Measurements from ENCODE around the gene CABCOCO1.
"Not testable (repeated sequence)": the region's sequence is repeated elsewhere in the genome, so short reads cannot be mapped to it uniquely, and the experiment has no call there.

The CABCOCO1 gene

DNA sequence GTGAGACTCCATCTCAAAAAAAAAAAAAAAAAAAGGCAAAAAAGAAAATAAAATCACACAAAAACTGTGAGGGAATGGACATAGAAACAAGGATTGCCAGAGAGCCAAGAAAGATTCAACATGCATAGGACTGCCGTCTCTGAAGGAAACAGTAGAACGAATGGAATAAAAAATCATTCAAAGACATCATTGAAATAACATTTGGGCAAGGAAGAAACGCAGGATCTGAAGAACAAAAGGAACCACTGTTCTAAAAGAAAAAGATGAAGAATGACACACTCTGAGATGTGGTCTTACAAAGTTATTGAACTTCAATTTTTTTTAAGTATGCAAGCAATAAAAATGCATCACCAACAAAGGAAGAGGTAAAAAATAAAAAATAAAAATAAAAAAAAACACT lies 57.2 kb downstream of the CABCOCO1 start:
- DNase-seq, result no peak

DNA sequence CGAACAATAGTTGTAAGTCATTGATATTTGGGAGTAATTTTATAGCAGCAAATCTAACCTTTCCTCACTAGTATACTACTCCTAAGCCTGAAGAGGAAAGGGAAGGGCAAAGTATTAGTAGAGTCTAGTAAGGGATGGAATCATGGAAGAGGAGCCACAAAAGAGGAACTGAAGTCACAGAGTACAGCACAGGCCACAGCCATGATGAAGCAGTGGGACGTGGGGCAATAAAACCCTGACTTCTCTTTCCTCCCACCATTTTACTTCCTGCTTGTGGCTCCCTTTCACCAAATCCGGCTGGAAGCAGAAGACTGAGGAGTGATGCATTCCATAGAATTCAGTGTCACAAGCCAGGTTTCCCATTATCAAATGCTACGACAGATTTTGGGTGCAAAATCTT lies 58.7 kb downstream of the CABCOCO1 start:
- DNase-seq, result no peak

DNA sequence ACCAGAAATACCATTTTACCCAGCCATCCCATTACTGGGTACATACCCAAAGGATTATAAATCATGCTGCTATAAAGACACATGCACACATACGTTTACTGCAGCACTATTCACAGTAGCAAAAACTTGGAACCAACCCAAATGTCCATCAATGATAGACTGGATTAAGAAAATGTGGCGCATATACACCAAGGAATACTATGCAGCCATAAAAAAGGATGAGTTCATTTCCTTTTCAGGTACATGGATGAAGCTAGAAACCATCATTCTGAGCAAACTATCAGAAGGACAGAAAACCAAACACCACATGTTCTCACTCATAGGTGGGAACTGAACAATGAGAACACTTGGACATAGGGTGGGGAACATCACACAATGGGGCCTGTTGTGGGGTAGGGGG lies 62.5 kb downstream of the CABCOCO1 start:
- DNase-seq, result not testable (repeated sequence)

GRCh38 chr10:61729596-61729995 lies 66.9 kb downstream of the CABCOCO1 start:
- DNase-seq, result no peak

- DNase-seq, result no peak
Observed at GRCh38 chr10:61730671-61731070, 67.9 kb downstream of the CABCOCO1 start.

DNA sequence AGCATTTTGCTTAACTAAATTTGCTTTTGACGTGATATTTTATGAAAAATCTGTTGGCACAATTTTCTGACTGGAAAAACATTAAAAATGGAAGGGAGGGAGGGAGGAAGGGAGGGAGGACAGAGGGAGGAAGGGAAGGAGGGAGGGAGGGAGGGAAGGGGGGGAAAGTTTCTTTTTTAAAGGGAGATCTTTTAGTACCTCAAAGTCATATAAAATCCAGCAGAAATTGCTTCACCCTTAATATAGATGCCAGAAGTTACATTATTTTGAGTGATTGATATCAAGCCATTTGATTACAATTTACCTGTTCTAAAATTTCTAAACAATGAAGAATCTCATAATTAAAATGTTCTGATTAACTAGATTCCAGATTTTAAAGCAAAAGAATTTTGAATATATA lies 68.9 kb downstream of the CABCOCO1 start:
- DNase-seq, result no peak

- no peak for DNase-seq
Observed at GRCh38 chr10:61732629-61733278, 70.0 kb downstream of the CABCOCO1 start.

- peak; percentile 60 for DNase-seq
Observed at GRCh38 chr10:61733358-61733940, 70.7 kb downstream of the CABCOCO1 start.

DNA sequence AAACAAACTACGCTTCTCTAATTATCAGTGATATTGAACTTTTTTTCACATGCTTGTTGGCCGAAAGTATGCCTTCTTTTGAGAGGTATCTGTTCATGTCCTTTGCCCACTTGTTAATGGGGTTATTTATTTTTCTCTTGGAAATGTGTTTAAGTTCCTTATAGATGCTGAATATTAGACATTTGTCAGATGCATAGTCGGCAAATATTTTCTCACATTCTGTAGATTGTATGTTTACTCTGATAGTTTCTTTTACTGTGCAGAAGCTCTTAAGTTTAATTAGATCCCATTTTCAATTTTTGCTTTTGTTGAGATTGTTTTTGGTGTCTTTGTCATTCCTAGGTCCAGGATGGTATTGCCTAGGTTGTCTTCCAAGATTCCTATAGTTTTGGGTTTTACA lies 73.2 kb downstream of the CABCOCO1 start:
- no peak for DNase-seq

GRCh38 chr10:61737455-61737854 lies 74.7 kb downstream of the CABCOCO1 start:
- not testable (repeated sequence) for DNase-seq

DNA sequence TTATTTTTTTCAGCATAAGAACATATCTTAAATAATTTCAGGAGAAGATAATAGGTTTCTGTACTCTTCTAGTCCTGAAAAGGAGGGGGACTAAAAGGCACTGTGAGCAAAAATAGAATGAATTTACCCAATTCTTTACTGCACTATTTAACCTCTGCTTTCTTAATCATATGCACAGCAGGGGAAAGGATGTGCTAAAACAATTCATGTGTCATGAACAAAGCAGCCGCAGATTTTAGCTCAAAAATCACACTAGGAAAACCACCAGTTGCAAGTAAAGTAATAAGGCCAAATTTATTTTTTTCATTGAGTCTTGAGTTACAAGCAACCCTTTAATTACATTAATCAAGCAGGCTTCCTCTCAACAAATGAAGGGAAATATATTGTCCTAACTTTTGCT lies 80.1 kb downstream of the CABCOCO1 start:
- DNase-seq, result peak; percentile 37

GRCh38 chr10:61744469-61744868 lies 81.7 kb downstream of the CABCOCO1 start:
- no peak for DNase-seq

DNA sequence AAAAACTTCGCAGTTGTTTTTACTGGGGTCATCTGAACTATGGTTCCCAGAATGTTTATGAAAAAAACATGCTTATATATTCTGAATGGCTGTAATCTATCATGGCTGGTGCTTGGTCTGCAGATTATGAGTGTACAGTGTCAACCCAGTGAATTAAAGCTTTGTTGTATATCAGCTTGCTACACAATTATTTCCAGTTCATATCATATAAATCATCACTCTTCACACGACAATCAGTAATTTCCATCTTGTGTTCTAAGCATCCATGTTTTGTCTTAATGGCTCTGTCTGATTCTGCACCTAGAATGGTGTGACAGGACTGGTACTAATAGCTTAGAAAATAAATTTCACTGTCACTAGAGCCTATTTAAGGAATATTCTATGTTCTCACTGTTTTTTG lies 83.6 kb downstream of the CABCOCO1 start:
- DNase-seq, result no peak

GRCh38 chr10:61747307-61747706 lies 84.6 kb downstream of the CABCOCO1 start:
- peak; percentile 20 for DNase-seq

DNA sequence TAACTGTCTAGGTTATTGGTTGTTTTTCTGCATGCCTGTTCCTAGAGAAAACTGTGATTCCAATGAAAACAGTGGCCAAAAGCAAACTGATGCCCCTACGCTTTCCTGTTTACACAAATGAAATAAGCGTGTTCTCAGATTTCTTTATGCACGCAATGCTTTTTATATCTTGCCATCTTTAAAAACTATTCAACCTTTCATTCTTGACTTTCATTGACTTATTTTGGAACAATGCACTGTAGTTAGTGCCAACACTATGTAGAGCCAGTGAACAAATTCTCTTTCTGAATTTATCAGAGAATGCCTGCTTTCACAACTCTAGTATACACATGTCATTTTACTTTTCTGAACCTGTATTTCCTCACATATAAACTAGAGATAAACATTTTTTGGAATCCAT lies 86.6 kb downstream of the CABCOCO1 start:
- DNase-seq, result no peak

DNA sequence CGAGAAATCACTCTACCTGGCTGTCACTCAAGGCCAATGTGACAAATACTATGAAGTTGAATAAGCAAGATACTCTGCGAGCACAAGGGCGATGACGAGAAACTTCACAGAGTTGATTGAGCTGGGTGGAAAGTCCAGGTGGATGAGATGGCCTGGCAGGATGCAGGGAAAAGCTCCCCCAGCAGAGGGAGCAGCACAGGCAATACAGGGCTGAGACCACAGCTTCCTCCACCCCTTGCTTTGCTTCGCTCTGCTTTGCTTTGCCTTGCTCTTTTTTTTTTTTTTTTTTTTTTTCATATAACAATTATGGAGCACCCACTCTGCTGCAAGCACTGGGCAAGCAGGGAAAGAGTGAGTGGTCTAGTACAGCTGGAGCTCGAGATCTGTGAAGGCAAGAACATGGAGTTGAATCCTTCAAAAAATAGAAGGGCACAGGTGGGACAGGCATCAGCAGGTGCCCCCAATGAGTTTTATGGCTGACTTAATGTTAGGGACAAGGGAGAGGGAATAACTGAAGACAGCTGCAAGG lies 88.3 kb downstream of the CABCOCO1 start:
- peak; percentile 73 for DNase-seq

DNA sequence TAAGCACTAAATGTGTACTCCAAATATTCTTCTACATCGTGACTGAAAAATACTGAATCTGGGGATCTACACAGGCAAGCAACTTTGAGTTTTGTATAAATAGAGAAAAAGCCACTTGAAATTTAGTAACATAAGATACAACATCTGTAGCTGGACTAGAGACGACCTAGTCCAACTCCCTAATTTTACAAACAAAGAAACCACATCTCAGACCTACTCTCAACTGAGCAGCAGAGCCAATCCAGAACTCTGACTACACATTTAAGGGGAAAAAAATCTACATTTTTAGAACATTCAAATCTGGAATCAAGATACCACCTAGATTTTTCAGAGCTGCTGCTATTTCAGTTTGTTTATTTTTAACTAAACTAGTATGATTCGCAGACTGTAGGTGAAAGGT lies 88.9 kb downstream of the CABCOCO1 start:
- no peak for DNase-seq

- peak; percentile 89 for DNase-seq
Observed at GRCh38 chr10:61752111-61753011, 89.6 kb downstream of the CABCOCO1 start.

- DNase-seq, result no peak
Observed at GRCh38 chr10:61753453-61753852, 90.7 kb downstream of the CABCOCO1 start.

GRCh38 chr10:61754587-61755550 lies 92.1 kb downstream of the CABCOCO1 start:
- peak; percentile 25 for DNase-seq

GRCh38 chr10:61757001-61757400 lies 94.3 kb downstream of the CABCOCO1 start:
- DNase-seq, result no peak
